Parathyroid adenoma (tissue), 2 donors: ENCODE results near the gene CASP9.

ENCODE experiments used
- H2AFZ ChIP-seq: fragments of 300-600 bp; sonication (generic); one replicate; pipeline ENCODE4 v1.7.0; 2017; ENCODE audit warnings: antibody characterized with exemption, mild to moderate bottlenecking
- H3K27ac ChIP-seq: fragments of 300-600 bp; sonication (generic); one replicate; pipeline ENCODE4 v1.7.0; 2017
- H3K27me3 ChIP-seq: fragments of 300-600 bp; sonication (generic); one replicate; pipeline ENCODE4 v1.7.0; 2017; ENCODE audit warnings: low read length; ENCODE audit not compliant: control insufficient read depth, insufficient read depth
- H3K36me3 ChIP-seq: fragments of 300-600 bp; sonication (generic); one replicate; pipeline ENCODE4 v1.7.0; 2017; ENCODE audit warnings: low read length; ENCODE audit not compliant: control insufficient read depth, insufficient read depth
- H3K4me1 ChIP-seq: fragments of 300-600 bp; sonication (generic); one replicate; pipeline ENCODE4 v1.7.0; 2017; ENCODE audit warnings: control low read depth
- H3K4me2 ChIP-seq: fragments of 300-600 bp; sonication (generic); one replicate; pipeline ENCODE4 v1.7.0; 2017; ENCODE audit warnings: low read length
- H3K4me3 ChIP-seq: fragments of 300-600 bp; sonication (generic); one replicate; pipeline ENCODE4 v1.7.0; 2017; ENCODE audit warnings: low read depth, low read length
- H3K79me2 ChIP-seq: fragments of 300-600 bp; sonication (generic); one replicate; pipeline ENCODE4 v1.7.0; 2017; ENCODE audit warnings: control low read depth
- H3K9ac ChIP-seq: fragments of 300-600 bp; sonication (generic); one replicate; pipeline ENCODE4 v1.7.0; 2017; ENCODE audit warnings: mild to moderate bottlenecking
- H3K9me3 ChIP-seq: fragments of 300-600 bp; sonication (generic); one replicate; pipeline ENCODE4 v1.7.0; 2017; ENCODE audit warnings: low read length; ENCODE audit not compliant: control insufficient read depth
- TF ChIP-seq, protein P1 (sequence below): fragments of 300-600 bp; sonication (generic); IDR thresholded peaks from one replicate; pipeline ENCODE4 v1.7.0; 2017; ENCODE audit warnings: antibody characterized with exemption, mild to moderate bottlenecking
- donor health status: primary hyperparathyroidism.

Gene CASP9

DNA sequence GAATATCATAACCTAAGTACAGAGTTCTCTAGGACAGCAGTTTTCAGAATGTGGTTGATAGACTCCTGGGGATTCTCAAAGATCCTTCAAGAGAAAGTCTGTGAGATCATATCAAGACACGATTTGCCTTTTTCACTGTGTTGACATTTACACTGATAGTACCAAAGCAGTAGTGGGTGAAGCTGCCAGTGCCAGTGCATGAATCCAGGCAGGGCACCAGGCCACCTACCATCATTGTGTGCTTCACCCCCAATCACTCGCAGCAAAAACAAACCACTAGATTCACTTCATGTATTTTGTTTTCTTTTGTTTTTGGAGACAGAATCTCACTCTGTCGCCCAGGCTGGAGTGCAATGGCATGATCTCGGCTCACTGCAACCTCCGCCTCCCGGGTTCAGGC lies 26.6 kb upstream of the CASP9 start:
- Histone ChIP-seq H2AFZ (no peak overlapping the region), H3K9ac (no peak overlapping the region), H3K4me2 (no peak overlapping the region), H3K79me2 (no peaks in the 10 kb centered on the region), H3K36me3 (no peaks in the 10 kb centered on the region), H3K27ac (peak overlapping the region; percentile 42), H3K27me3 (no peaks in the 10 kb centered on the region), H3K4me3 (no peak overlapping the region), H3K9me3 (no peaks in the 10 kb centered on the region), H3K4me1 (peaks cover 2% of the 10 kb centered on the region)
- TF ChIP-seq, protein P1, sequence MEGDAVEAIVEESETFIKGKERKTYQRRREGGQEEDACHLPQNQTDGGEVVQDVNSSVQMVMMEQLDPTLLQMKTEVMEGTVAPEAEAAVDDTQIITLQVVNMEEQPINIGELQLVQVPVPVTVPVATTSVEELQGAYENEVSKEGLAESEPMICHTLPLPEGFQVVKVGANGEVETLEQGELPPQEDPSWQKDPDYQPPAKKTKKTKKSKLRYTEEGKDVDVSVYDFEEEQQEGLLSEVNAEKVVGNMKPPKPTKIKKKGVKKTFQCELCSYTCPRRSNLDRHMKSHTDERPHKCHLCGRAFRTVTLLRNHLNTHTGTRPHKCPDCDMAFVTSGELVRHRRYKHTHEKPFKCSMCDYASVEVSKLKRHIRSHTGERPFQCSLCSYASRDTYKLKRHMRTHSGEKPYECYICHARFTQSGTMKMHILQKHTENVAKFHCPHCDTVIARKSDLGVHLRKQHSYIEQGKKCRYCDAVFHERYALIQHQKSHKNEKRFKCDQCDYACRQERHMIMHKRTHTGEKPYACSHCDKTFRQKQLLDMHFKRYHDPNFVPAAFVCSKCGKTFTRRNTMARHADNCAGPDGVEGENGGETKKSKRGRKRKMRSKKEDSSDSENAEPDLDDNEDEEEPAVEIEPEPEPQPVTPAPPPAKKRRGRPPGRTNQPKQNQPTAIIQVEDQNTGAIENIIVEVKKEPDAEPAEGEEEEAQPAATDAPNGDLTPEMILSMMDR: no peak

DNA sequence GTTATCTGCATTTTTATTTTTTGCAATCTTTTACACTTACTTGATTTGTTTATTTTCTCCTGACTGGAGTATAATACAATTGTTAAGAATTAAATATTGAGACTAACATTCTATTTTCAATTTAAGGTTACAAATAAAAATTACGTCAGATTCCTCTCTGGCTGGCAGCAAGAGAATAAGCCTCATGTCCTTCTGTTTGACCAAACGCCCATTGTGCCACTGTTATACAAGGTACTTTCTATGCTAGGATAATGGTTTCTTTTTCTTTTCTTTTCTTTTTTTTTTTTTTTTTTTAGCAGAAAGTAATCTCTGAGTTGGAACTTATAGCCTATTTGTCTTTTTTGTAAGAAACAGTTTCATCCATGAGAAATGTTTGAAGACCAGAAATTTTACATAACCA lies 22.6 kb upstream of the CASP9 start:
- H3K36me3 ChIP-seq: no peaks in the 10 kb centered on the region
- H3K79me2 ChIP-seq: no peaks in the 10 kb centered on the region
- no peak overlapping the region for H2AFZ ChIP-seq
- H3K4me1 ChIP-seq: peaks cover 2% of the 10 kb centered on the region
- no peak overlapping the region for H3K4me3 ChIP-seq
- no peak overlapping the region for H3K9ac ChIP-seq
- no peaks in the 10 kb centered on the region for H3K27me3 ChIP-seq
- H3K9me3 ChIP-seq: no peaks in the 10 kb centered on the region
- TF ChIP-seq, protein P1: no peak
- H3K27ac ChIP-seq: no peak overlapping the region
- no peak overlapping the region for H3K4me2 ChIP-seq

DNA sequence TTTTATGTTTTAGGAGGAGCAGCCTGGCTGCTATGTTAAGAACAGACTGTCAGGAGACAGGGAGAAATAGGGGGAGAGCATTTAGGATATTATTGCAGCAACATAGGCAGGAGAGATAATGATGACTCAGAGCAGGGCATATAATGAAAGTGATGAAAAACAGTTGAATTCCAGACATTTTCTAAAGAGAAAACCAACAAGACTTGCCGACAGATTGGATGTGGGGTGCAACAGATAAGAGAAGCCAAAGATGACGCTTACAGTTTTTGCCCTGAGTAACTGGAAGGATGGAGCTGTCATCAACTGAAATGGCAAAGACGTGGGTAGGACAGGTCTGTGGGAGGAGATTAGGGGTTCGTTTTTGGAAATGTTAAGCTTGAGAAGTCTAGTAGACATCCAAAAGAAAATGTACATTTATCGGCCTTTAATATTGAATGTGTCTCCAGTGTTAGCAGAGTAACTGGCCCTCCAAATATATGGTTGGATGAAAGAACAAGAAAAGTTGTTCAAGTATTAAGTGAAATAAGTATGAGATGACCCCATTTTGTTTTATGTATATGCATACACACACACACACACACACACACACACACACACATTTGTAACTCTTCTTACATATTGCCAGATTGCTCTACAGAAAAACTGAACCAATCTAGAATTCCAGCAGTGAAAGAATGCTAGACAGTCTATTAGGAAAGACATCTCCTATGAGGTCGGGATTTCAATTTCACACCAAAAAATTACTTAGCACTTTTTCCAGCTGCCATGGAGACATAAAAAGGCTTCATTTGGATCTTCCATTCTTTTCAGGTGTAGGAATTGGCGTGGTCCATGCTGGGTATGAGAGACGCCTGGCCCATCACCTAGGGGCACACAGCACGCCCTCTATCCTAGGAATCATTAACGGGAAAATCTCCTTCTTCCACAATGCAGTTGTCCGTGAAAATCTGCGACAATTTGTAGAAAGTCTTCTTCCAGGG lies 19.9 kb upstream of the CASP9 start:
- TF ChIP-seq, protein P1: no peak
- no peak overlapping the region for H3K4me3 ChIP-seq
- no peaks in the 10 kb centered on the region for H3K27me3 ChIP-seq
- no peaks in the 10 kb centered on the region for H3K36me3 ChIP-seq
- H3K9me3 ChIP-seq: no peaks in the 10 kb centered on the region
- H2AFZ ChIP-seq: no peak overlapping the region
- no peak overlapping the region for H3K9ac ChIP-seq
- no peaks in the 10 kb centered on the region for H3K79me2 ChIP-seq
- no peak overlapping the region for H3K4me2 ChIP-seq
- no peaks in the 10 kb centered on the region for H3K4me1 ChIP-seq
- no peak overlapping the region for H3K27ac ChIP-seq

DNA sequence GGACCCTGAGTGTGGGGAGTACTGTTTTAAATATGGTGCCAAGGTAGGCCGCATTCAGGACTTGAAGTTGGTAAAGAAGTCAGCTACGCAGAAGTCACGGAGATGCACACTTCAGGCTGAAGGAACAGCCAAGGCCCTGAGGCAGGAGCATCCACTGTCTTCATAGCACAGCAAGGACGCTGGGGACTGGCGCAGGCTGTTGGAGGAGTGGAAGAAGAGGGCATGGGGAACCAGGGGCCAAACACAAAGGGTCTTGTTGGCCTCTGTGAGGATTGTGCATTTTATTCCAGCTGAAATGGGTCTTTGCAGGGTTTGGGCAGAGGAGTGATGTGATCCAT lies 19.2 kb upstream of the CASP9 start:
- H3K4me1 ChIP-seq: no peaks in the 10 kb centered on the region

More for the DNA sequence above, 19.2 kb upstream of the CASP9 start:
- H3K4me2 ChIP-seq: no peak overlapping the region
- no peak overlapping the region for H3K9ac ChIP-seq
- H3K27ac ChIP-seq: no peak overlapping the region
- H3K79me2 ChIP-seq: no peaks in the 10 kb centered on the region
- TF ChIP-seq, protein P1: no peak
- H3K4me3 ChIP-seq: no peak overlapping the region
- H3K9me3 ChIP-seq: no peaks in the 10 kb centered on the region
- no peaks in the 10 kb centered on the region for H3K27me3 ChIP-seq
- H2AFZ ChIP-seq: no peak overlapping the region
- H3K36me3 ChIP-seq: no peaks in the 10 kb centered on the region
